IMR-90 (cell line): Measurements from ENCODE around the gene RETREG1. TPM values are rescaled to one million over a fixed set of nuclear protein-coding genes. Genes with fewer than 3 reads are reported as not detected.

ENCODE experiments used
- ATAC-seq: fragments of 200-7000 bp; cut with Tn5 transposase; 2 replicates; pipeline ENCODE4 v1.9.1; 2020; ENCODE audit warnings: low read depth, mild to moderate bottlenecking, moderate library complexity
- BruUV-seq: library from RNA; stranded (reverse); fragments of 400-500 nt; replicated peaks from 2 replicates; lab custom pipeline; 2021; lab: Mats Ljungman, UMichigan
- CTCF ChIA-PET: fragments of 300-600 bp; formaldehyde crosslinking; extraction: SDS; loops from one replicate; lab custom pipeline; 2021; ENCODE audit warnings: antibody characterized with exemption; lab: Yijun Ruan, JAX
- POLR2A ChIA-PET: fragments of 300-600 bp; sonication (Branson Sonifier 250); formaldehyde crosslinking; loops from one replicate; lab custom pipeline; 2022; ENCODE audit warnings: antibody characterized with exemption; ENCODE audit not compliant: unreplicated experiment; lab: Charles Lee
- DNase-seq: peaks from one replicate; pipeline ENCODE4 v3.0.0; 2013
- H2AFZ ChIP-seq: replicated peaks from 2 replicates; pipeline ENCODE3; 2013; ENCODE audit warnings: low read length, mild to moderate bottlenecking; ENCODE audit not compliant: poor library complexity
- H2AK5ac ChIP-seq: 2 replicates; pipeline ENCODE4 v1.6.1; 2013; ENCODE audit warnings: low read depth, low read length, inconsistent platforms
- H2AK9ac ChIP-seq: replicated peaks from 2 replicates; pipeline ENCODE3; 2013; ENCODE audit warnings: mild to moderate bottlenecking, low read depth, low read length, moderate library complexity; ENCODE audit not compliant: poor library complexity
- H2BK120ac ChIP-seq: 2 replicates; pipeline ENCODE4 v1.6.1; 2013; ENCODE audit warnings: low read depth, low read length, inconsistent platforms
- H2BK15ac ChIP-seq: 3 replicates; pipeline ENCODE4 v1.6.1; 2013; ENCODE audit warnings: low read depth, low read length, inconsistent platforms
- H2BK20ac ChIP-seq: 2 replicates; pipeline ENCODE4 v1.6.1; 2013; ENCODE audit warnings: low read depth, mild to moderate bottlenecking, inconsistent platforms, low read length, moderate library complexity
- H2BK5ac ChIP-seq: 2 replicates; pipeline ENCODE4 v1.6.1; 2013; ENCODE audit warnings: mild to moderate bottlenecking, low read depth, low read length, inconsistent platforms; ENCODE audit not compliant: poor library complexity, severe bottlenecking
- H3K14ac ChIP-seq: replicated peaks from 2 replicates; pipeline ENCODE4 v1.6.1; 2013; ENCODE audit warnings: low read depth, low read length, inconsistent platforms
- H3K18ac ChIP-seq: 2 replicates; pipeline ENCODE4 v1.6.1; 2013; ENCODE audit warnings: low read depth, low read length, control low read depth
- H3K23ac ChIP-seq: 2 replicates; pipeline ENCODE4 v1.6.1; 2013; ENCODE audit warnings: low read depth, low read length, inconsistent platforms
- H3K27ac ChIP-seq: 2 replicates; pipeline ENCODE4 v1.5.1; 2013; ENCODE audit warnings: mild to moderate bottlenecking, control low read depth, low read length; ENCODE audit not compliant: insufficient read depth
- H3K27me3 ChIP-seq: 2 replicates; pipeline ENCODE4 v1.6.1; 2013; ENCODE audit warnings: low read length; ENCODE audit not compliant: control insufficient read depth, insufficient read depth
- H3K36me3 ChIP-seq: 2 replicates; pipeline ENCODE4 v1.6.1; 2013; ENCODE audit warnings: low read length, mixed read lengths; ENCODE audit not compliant: control insufficient read depth, insufficient read depth
- H3K4ac ChIP-seq: 2 replicates; pipeline ENCODE4 v1.6.1; 2013; ENCODE audit warnings: low read depth, low read length, inconsistent platforms
- H3K4me1 ChIP-seq: 2 replicates; pipeline ENCODE4 v1.6.1; 2013; ENCODE audit warnings: low read length, mixed read lengths; ENCODE audit not compliant: control insufficient read depth, insufficient read depth
- H3K4me2 ChIP-seq: 2 replicates; pipeline ENCODE4 v1.6.1; 2013; ENCODE audit warnings: low read depth, mild to moderate bottlenecking, control low read depth, low read length, moderate library complexity
- H3K4me3 ChIP-seq: 2 replicates; pipeline ENCODE4 v1.5.1; 2013; ENCODE audit warnings: low read depth, mild to moderate bottlenecking, control low read depth, low read length, moderate library complexity; ENCODE audit not compliant: insufficient read depth
- H3K56ac ChIP-seq: 2 replicates; pipeline ENCODE4 v1.6.1; 2013; ENCODE audit warnings: low read length, inconsistent platforms; ENCODE audit not compliant: insufficient read depth; ENCODE audit errors: extremely low read depth
- H3K79me1 ChIP-seq, 2 experiments: 2 replicates each; pipeline ENCODE4 v1.6.1; 2013; ENCODE audit warnings: low read length in 2 of 2, inconsistent platforms in 1 of 2, low read depth in 1 of 2
- H3K9ac ChIP-seq: 2 replicates; pipeline ENCODE4 v1.6.1; 2013; ENCODE audit warnings: low read depth, low read length, control low read depth
- H3K9me1 ChIP-seq: 2 replicates; pipeline ENCODE4 v1.6.1; 2013; ENCODE audit warnings: low read length, inconsistent platforms; ENCODE audit not compliant: insufficient read depth
- H3K9me3 ChIP-seq: 2 replicates; pipeline ENCODE4 v1.6.1; 2013; ENCODE audit warnings: low read length; ENCODE audit not compliant: control insufficient read depth, insufficient read depth
- H4K20me1 ChIP-seq: 2 replicates; pipeline ENCODE4 v1.6.1; 2013; ENCODE audit warnings: low read length, inconsistent platforms; ENCODE audit not compliant: insufficient read depth
- H4K5ac ChIP-seq: 2 replicates; pipeline ENCODE4 v1.6.1; 2013; ENCODE audit warnings: mild to moderate bottlenecking, low read depth, low read length, control low read depth
- H4K8ac ChIP-seq, 2 experiments: 2 replicates each; pipeline ENCODE4 v1.6.1; 2013; ENCODE audit warnings: low read depth in 2 of 2, low read length in 2 of 2, control low read depth in 1 of 2, inconsistent platforms in 1 of 2
- H4K91ac ChIP-seq: 2 replicates; pipeline ENCODE4 v1.6.1; 2013; ENCODE audit warnings: low read depth, low read length, inconsistent platforms; ENCODE audit not compliant: insufficient read depth
- CEBPB ChIP-seq: IDR thresholded peaks from 2 replicates; pipeline ENCODE4 v1.6.1; 2012; ENCODE audit warnings: low read depth, low read length, improper control_type of control experiment
- NFE2L2 ChIP-seq: fragments of 150-350 bp; IDR thresholded peaks from 2 replicates; pipeline ENCODE4 v1.6.1; 2016; ENCODE audit warnings: low read depth, mild to moderate bottlenecking, low read length
- RCOR1 ChIP-seq: IDR thresholded peaks from 2 replicates; pipeline ENCODE4 v1.6.1; 2012; ENCODE audit warnings: mild to moderate bottlenecking, low read length, improper control_type of control experiment; ENCODE audit not compliant: insufficient replicate concordance
- WGBS, 2 experiments: methylation state at CpG; one replicate each; pipeline versions ENCODE4 v1.1.5 to v1.1.7; 2013; ENCODE audit warnings: missing lambda C conversion rate in 2 of 2; ENCODE audit not compliant: insufficient read length in 1 of 2; ENCODE audit errors: extremely low coverage in 2 of 2; 5-methylcytosine and 5-hydroxymethylcytosine counted together
- dilution Hi-C: fragments of 300-500 bp; cut with HindIII; formaldehyde crosslinking; loops from one replicate; pipeline ENCODE4 v1.14.3; 2018; ENCODE audit warnings: low sequenced_read_pairs; ENCODE audit not compliant: unreplicated experiment
- in situ Hi-C: fragments of 300-500 bp; cut with MboI; formaldehyde crosslinking; loops from 3 replicates; pipeline ENCODE4 v1.14.3; 2019; ENCODE audit warnings: low sequenced_read_pairs, inconsistent platforms, mixed read lengths
- intact Hi-C: fragments of 100-400 bp; cut with micrococcal nuclease; formaldehyde crosslinking; loops from 2 replicates; pipeline ENCODE4 v1.10.0; 2022
- polyA plus RNA-seq, 3 experiments: library from polyadenylated mRNA; depleted of rRNA; stranded (reverse); fragments of >200 nt; gene quantifications; 2 replicates each; pipeline ENCODE4 v1.2.3, GENCODE V29; 2012; ENCODE audit warnings: low replicate concordance in 1 of 3
- total RNA-seq: library from RNA; depleted of rRNA; stranded (reverse); fragments of >200 nt; gene quantifications from 2 replicates; pipeline ENCODE4 v1.2.3, GENCODE V29; 2012

RETREG1 gene
- total and polyA plus RNA-seq, 2 of the 4 experiments (the other 2 are of a cell fraction), result not detected

GRCh38 chr5:16546732-16547131 is 70.1 kb downstream of the RETREG1 start:
- Histone ChIP-seq H3K36me3 (no peaks in the 10 kb centered on the region), H2BK15ac (no peak overlapping the region), H3K9ac (no peak overlapping the region), H2AFZ (no peak overlapping the region), H3K9me1 (no peaks in the 10 kb centered on the region), H2BK20ac (no peak overlapping the region), H3K14ac (no peak overlapping the region), H3K4me1 (no peaks in the 10 kb centered on the region), H2AK5ac (no peak overlapping the region), H3K4ac (no peak overlapping the region), H3K56ac (no peak overlapping the region), H3K18ac (no peak overlapping the region), H3K4me3 (no peak overlapping the region), H3K4me2 (no peak overlapping the region), H4K8ac (no peak overlapping the region), H3K79me1 (no peaks in the 10 kb centered on the region), H4K5ac (no peak overlapping the region), H2BK5ac (no peak overlapping the region), H3K9me3 (no peaks in the 10 kb centered on the region), H4K91ac (no peak overlapping the region), H3K23ac (no peak overlapping the region), H3K27me3 (peaks cover 19% of the 10 kb centered on the region), H3K27ac (no peak overlapping the region), H4K20me1 (no peaks in the 10 kb centered on the region), H2BK120ac (no peak overlapping the region), H2AK9ac (no peak overlapping the region)
- in situ Hi-C loops (no loop called here), intact Hi-C loops (no loop called here), dilution Hi-C loops (no loop called here)
- no peak for ATAC-seq
- TF ChIP-seq RCOR1 (no peak), NFE2L2 (no peak), CEBPB (peak; percentile 69)
- no CpG with 5 or more reads among the region's 4 CpGs for WGBS, 2 experiments
- no peak for DNase-seq
- ChIA-PET CTCF (interaction anchor here (0.6 kb wide), 1 partner anchor 690 kb away, joined by 3 read pairs; no protein-coding TSS in a partner anchor), POLR2A (no interaction called here)
- BruUV-seq, result no TSS peak
